SK-N-SH treated with all-trans-retinoic acid at 6 μM for 48 hours (cell line): ENCODE data around the gene AKR1B15.

Experiments
- ATAC-seq: fragments of 200-7000 bp; cut with Tn5 transposase; 3 replicates; pipeline ENCODE4 v1.9.1; 2020; ENCODE audit warnings: mild to moderate bottlenecking, moderate library complexity
- BACH2 ChIP-seq: fragments of 250-450 bp; sonication (Bioruptor Pico); IDR thresholded peaks from 2 replicates; pipeline ENCODE4 v1.9.0; 2021; ENCODE audit warnings: mild to moderate bottlenecking, borderline replicate concordance
- CREB5 ChIP-seq: fragments of 250-450 bp; sonication (Bioruptor Pico); IDR thresholded peaks from 2 replicates; pipeline ENCODE4 v1.5.1; 2020; ENCODE audit warnings: low read depth, mild to moderate bottlenecking, moderate library complexity
- CSDC2 ChIP-seq: fragments of 250-450 bp; sonication (Bioruptor Pico); IDR thresholded peaks from 2 replicates; pipeline ENCODE4 v1.5.0; 2020; ENCODE audit warnings: mild to moderate bottlenecking, moderate library complexity
- CSRNP3 ChIP-seq: fragments of 250-450 bp; sonication (Bioruptor Pico); IDR thresholded peaks from 2 replicates; pipeline ENCODE4 v1.5.1; 2021; ENCODE audit warnings: mild to moderate bottlenecking, moderate library complexity
- ESRRG ChIP-seq: fragments of 250-450 bp; sonication (Bioruptor Pico); IDR thresholded peaks from 2 replicates; pipeline ENCODE4 v1.6.1; 2021; ENCODE audit warnings: mild to moderate bottlenecking
- GLIS3 ChIP-seq: fragments of 250-450 bp; sonication (Bioruptor Pico); IDR thresholded peaks from 2 replicates; pipeline ENCODE4 v1.5.0; 2020; ENCODE audit warnings: mild to moderate bottlenecking, moderate library complexity
- ISL1 ChIP-seq: fragments of 250-450 bp; sonication (Bioruptor Pico); IDR thresholded peaks from 2 replicates; pipeline ENCODE4 v2.1.2; 2022; ENCODE audit warnings: mild to moderate bottlenecking, moderate library complexity
- POU6F1 ChIP-seq: fragments of 250-450 bp; sonication (Bioruptor Pico); IDR thresholded peaks from 2 replicates; pipeline ENCODE4 v1.8.0; 2021; ENCODE audit warnings: low read depth, mild to moderate bottlenecking, moderate library complexity, borderline replicate concordance
- PPARA ChIP-seq: fragments of 250-450 bp; sonication (Bioruptor Pico); IDR thresholded peaks from 2 replicates; pipeline ENCODE4 v1.5.0; 2020; ENCODE audit warnings: mild to moderate bottlenecking, borderline replicate concordance
- RARB ChIP-seq: fragments of 250-450 bp; sonication (Bioruptor Pico); IDR thresholded peaks from 2 replicates; pipeline ENCODE4 v1.8.0; 2021; ENCODE audit warnings: mild to moderate bottlenecking, moderate library complexity
- SNAI2 ChIP-seq: fragments of 250-450 bp; sonication (Bioruptor Pico); IDR thresholded peaks from 2 replicates; pipeline ENCODE4 v1.5.0; 2020; ENCODE audit warnings: mild to moderate bottlenecking, moderate library complexity
- TCF4 ChIP-seq: fragments of 250-450 bp; sonication (Bioruptor Pico); IDR thresholded peaks from 2 replicates; pipeline ENCODE4 v1.8.0; 2021; ENCODE audit warnings: mild to moderate bottlenecking, moderate library complexity, borderline replicate concordance
- TSHZ2 ChIP-seq: fragments of 250-450 bp; sonication (Bioruptor Pico); IDR thresholded peaks from 2 replicates; pipeline ENCODE4 v1.5.0; 2020; ENCODE audit warnings: mild to moderate bottlenecking, moderate library complexity
- ZC3H10 ChIP-seq: fragments of 250-450 bp; sonication (Bioruptor Pico); IDR thresholded peaks from 2 replicates; pipeline ENCODE4 v1.5.1; 2021; ENCODE audit warnings: mild to moderate bottlenecking, moderate library complexity
- ZFP3 ChIP-seq: fragments of 250-450 bp; sonication (Bioruptor Pico); IDR thresholded peaks from 2 replicates; pipeline ENCODE4 v1.5.0; 2020; ENCODE audit warnings: mild to moderate bottlenecking, moderate library complexity
- ZFP30 ChIP-seq: fragments of 450-650 bp; formaldehyde crosslinking; IDR thresholded peaks from 2 replicates; pipeline ENCODE4 v1.5.0; 2022; ENCODE audit warnings: mild to moderate bottlenecking, moderate library complexity
- ZNF565 ChIP-seq: fragments of 450-650 bp; formaldehyde crosslinking; conservative IDR thresholded peaks from 2 replicates; pipeline ENCODE4 v1.5.0; 2020; ENCODE audit warnings: low read depth, mild to moderate bottlenecking, moderate library complexity
- ZNF70 ChIP-seq: fragments of 450-650 bp; formaldehyde crosslinking; IDR thresholded peaks from 2 replicates; pipeline ENCODE4 v1.5.0; 2020; ENCODE audit warnings: mild to moderate bottlenecking, moderate library complexity
- ZNF8 ChIP-seq: fragments of 450-650 bp; formaldehyde crosslinking; IDR thresholded peaks from 2 replicates; pipeline ENCODE4 v1.5.0; 2020; ENCODE audit warnings: mild to moderate bottlenecking, moderate library complexity

AKR1B15 gene

GRCh38 chr7:134514106-134514505 is 34.8 kb upstream of the AKR1B15 start:
- TF ChIP-seq ZNF565 (CRISPR knock-in tag): no peak
- no peak for TF ChIP-seq RARB
- no peak for TF ChIP-seq CSRNP3 (CRISPR knock-in tag)
- TF ChIP-seq ISL1 (CRISPR knock-in tag): no peak
- TF ChIP-seq TSHZ2 (CRISPR knock-in tag): no peak
- TF ChIP-seq ZC3H10 (CRISPR knock-in tag): no peak
- TF ChIP-seq ZFP30 (CRISPR knock-in tag): no peak
- TF ChIP-seq TCF4: no peak
- TF ChIP-seq SNAI2 (CRISPR knock-in tag): no peak
- no peak for TF ChIP-seq ZNF70
- TF ChIP-seq ZFP3 (CRISPR knock-in tag): no peak
- no peak for TF ChIP-seq POU6F1
- TF ChIP-seq CSDC2: no peak
- no peak for TF ChIP-seq CREB5 (CRISPR knock-in tag)
- no peak for TF ChIP-seq GLIS3 (CRISPR knock-in tag)
- no peak for TF ChIP-seq PPARA (CRISPR knock-in tag)
- no peak for TF ChIP-seq ZNF8 (CRISPR knock-in tag)
- TF ChIP-seq ESRRG (CRISPR knock-in tag): no peak
- no peak for TF ChIP-seq BACH2
- peak; percentile 15; the same call in 2 of the 3 replicates for ATAC-seq

GRCh38 chr7:134514663-134515062 is 34.2 kb upstream of the AKR1B15 start:
- peak; percentile 82 for ATAC-seq
- no peak for TF ChIP-seq CREB5 (CRISPR knock-in tag)
- no peak for TF ChIP-seq TSHZ2 (CRISPR knock-in tag)
- no peak for TF ChIP-seq PPARA (CRISPR knock-in tag)
